ENCODE results near the gene CNMD.
A peak's percentile ranks its signal among the peaks of the same experiment; 100 is the strongest.

CNMD gene

GRCh38 chr13:52739468-52740071 lies at the start of gene CNMD:
Gene CNMD (minus strand): TSS chr13:52739820. CDS start chr13:52739701, 119 bp downstream.
- peak within 1 kb of the TSS; percentile 78 for H3K4me3 ChIP-seq (ENCODE audit: low read depth, low read length)

GRCh38 chr13:52788011-52788410 lies 48.4 kb upstream of the CNMD start:
- no peak overlapping the region for H3K4me3 ChIP-seq (ENCODE audit: low read depth, low read length)

- H3K4me3 ChIP-seq (ENCODE audit: low read depth, low read length) = no peak overlapping the region
Measured at GRCh38 chr13:52787235-52787634, 47.6 kb upstream of the CNMD start.

GRCh38 chr13:52786766-52787165 lies 47.1 kb upstream of the CNMD start:
- no peak overlapping the region for H3K4me3 ChIP-seq (ENCODE audit: low read depth, low read length)

- H3K4me3 ChIP-seq (ENCODE audit: low read depth, low read length) = no peak overlapping the region
Measured at GRCh38 chr13:52785739-52786138, 46.1 kb upstream of the CNMD start.

GRCh38 chr13:52784591-52785340 lies 45.1 kb upstream of the CNMD start:
- H3K4me3 ChIP-seq (ENCODE audit: low read depth, low read length) = no peak overlapping the region

GRCh38 chr13:52783943-52784342 lies 44.3 kb upstream of the CNMD start:
- H3K4me3 ChIP-seq (ENCODE audit: low read depth, low read length) = no peak overlapping the region

GRCh38 chr13:52782471-52783448 lies 43.1 kb upstream of the CNMD start:
- H3K4me3 ChIP-seq (ENCODE audit: low read depth, low read length) = no peak overlapping the region

GRCh38 chr13:52780611-52781010 lies 41.0 kb upstream of the CNMD start:
- H3K4me3 ChIP-seq (ENCODE audit: low read depth, low read length) = no peak overlapping the region

GRCh38 chr13:52780092-52780491 lies 40.5 kb upstream of the CNMD start:
- H3K4me3 ChIP-seq (ENCODE audit: low read depth, low read length) = no peak overlapping the region

- no peak overlapping the region for H3K4me3 ChIP-seq (ENCODE audit: low read depth, low read length)
Measured at GRCh38 chr13:52779103-52779502, 39.5 kb upstream of the CNMD start.

GRCh38 chr13:52776726-52777125 lies 37.1 kb upstream of the CNMD start:
- no peak overlapping the region for H3K4me3 ChIP-seq (ENCODE audit: low read depth, low read length)

- H3K4me3 ChIP-seq (ENCODE audit: low read depth, low read length) = no peak overlapping the region
Measured at GRCh38 chr13:52775511-52775910, 35.9 kb upstream of the CNMD start.

GRCh38 chr13:52767949-52768516 lies 28.4 kb upstream of the CNMD start:
- no peak overlapping the region for H3K4me3 ChIP-seq (ENCODE audit: low read depth, low read length)

GRCh38 chr13:52765611-52766390 lies 26.2 kb upstream of the CNMD start:
- H3K4me3 ChIP-seq (ENCODE audit: low read depth, low read length) = no peak overlapping the region

- H3K4me3 ChIP-seq (ENCODE audit: low read depth, low read length) = no peak overlapping the region
Measured at GRCh38 chr13:52760077-52760476, 20.5 kb upstream of the CNMD start.

- no peak overlapping the region for H3K4me3 ChIP-seq (ENCODE audit: low read depth, low read length)
Measured at GRCh38 chr13:52758114-52758513, 18.5 kb upstream of the CNMD start.

GRCh38 chr13:52751196-52751595 lies 11.6 kb upstream of the CNMD start:
- no peak overlapping the region for H3K4me3 ChIP-seq (ENCODE audit: low read depth, low read length)

- no peak overlapping the region for H3K4me3 ChIP-seq (ENCODE audit: low read depth, low read length)
Measured at GRCh38 chr13:52750713-52751112, 11.1 kb upstream of the CNMD start.

- H3K4me3 ChIP-seq (ENCODE audit: low read depth, low read length) = no peak overlapping the region
Measured at GRCh38 chr13:52749419-52749818, 9.8 kb upstream of the CNMD start.
